GDM1 (cell line): ENCODE data around the gene KRTAP10-5.

Source experiments
- DNase-seq: peaks from one replicate; lab custom pipeline; 2025; lab: John Stamatoyannopoulos, UW

Gene KRTAP10-5

DNA sequence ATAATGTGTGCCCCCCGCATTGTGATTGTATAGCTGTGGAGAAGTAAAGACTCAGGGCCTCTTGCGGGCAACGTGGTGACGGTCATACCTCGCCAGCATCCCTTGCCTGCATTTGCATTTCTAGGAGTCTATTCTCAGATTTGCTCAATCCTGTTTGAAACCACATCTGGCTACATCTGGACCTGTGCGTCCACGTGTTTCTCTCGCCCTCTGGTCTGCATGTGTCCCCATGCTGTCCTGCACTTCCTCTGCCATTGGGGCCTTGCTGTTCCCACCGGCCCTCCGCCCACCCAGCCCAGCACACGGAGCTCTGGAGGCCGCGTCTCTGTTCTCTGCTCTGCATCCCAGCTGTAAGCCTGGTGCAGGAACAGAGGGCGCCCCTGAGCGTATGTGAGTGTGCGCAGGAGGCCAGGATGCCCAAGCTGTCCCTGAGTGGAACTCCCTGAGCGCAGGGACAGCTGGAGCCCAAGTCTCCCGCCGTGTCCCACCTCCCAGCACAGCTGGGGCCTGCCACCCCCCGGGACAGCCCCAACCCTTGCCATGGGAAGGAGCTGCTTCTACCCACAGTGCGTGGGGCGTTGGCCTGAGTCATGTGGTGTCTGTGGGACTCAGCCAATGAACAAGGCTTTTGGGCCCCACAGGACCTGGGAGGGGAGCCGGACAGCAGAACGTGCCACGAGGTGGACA lies 30.7 kb downstream of the KRTAP10-5 start:
- DNase-seq: no peak

DNA sequence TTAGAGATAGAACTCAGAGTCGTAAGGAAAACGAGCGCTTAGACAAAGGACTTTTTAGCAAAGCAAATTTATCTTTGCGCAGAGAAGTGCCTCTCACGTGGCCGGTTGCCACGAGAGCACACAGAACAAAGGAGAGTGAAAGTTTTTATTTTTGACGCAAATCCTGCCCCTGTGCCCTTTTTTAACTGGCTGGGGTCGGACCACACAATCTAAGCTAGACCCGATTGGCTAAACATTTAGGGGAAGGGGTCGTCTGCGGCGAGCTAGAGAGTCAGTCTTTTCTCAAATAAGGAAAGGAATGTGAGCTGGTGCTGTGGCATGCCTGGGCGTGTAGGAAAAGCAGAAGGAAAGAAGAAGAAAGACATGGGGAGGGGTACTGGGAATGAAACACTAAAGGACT lies 31.5 kb downstream of the KRTAP10-5 start:
- DNase-seq: no peak

DNA sequence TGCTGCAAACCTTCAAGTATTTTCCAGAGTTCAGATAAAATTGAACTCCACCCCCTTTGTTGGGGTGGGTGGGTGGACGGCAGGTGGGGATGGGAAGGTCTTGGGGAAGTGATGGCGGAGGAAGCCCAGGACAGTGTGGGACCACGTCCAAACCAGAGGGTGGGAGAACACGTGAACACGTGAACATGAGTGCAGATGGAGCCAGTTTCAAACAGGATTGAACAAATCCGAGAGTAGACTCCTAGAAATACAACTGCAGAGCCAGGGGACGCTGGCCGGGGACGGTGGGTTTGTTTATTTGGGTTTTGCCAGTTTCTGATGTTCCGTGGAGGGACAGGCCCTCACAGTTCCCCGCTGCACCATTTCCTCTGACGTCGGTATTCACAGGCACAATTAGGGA lies 32.0 kb downstream of the KRTAP10-5 start:
- DNase-seq: no peak

DNA sequence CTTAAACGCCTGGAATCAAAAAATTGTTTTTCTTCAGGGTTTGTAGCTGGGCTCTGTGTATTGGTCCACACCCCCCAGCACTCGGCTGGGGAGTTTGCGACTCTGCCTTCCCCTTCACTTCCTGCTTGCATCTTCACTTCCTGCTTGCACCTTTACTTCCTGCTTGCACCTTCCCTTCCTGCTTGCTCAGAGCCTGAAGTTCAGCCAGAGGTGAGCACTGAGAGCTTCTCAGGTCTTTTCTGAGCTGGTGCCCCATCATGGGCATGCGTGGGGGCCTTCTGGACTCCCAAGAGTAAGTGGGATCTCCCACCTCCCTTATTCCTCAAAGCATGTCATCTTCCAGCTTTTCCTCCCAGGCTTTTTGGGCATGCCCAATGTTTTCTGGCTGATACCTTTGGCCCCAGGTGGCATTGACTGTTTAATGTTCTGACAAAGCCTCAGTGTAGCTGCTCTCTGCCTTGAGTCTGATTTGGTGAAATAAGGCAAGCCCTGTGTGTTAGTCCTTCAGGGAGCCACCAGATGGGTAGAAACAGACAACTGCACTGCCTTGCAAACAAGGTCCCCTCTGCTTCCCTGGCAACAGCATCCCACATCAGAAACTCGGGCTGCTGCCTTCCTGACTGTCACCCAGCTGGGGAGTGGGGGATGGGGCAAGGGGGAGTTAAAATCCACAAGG lies 32.6 kb downstream of the KRTAP10-5 start:
- no peak for DNase-seq

DNA sequence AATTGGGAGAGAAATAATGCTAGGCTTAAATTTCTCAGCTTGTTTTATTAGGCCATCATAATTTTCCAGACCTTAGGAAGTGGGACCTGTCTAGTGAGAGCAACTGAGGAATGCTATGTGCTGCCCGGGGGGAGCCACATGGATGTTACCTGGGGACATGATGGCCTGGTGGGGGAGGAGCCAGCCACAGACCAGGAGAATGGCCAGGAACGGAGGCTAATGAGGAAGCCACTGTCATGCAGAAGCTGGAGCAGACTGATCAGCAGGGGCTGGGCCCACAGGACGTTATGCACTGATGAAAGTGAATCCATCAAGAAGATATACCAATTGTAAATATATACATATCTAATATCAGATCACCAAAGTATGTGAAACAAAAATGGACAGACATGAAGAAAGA lies 35.8 kb downstream of the KRTAP10-5 start:
- no peak for DNase-seq

DNA sequence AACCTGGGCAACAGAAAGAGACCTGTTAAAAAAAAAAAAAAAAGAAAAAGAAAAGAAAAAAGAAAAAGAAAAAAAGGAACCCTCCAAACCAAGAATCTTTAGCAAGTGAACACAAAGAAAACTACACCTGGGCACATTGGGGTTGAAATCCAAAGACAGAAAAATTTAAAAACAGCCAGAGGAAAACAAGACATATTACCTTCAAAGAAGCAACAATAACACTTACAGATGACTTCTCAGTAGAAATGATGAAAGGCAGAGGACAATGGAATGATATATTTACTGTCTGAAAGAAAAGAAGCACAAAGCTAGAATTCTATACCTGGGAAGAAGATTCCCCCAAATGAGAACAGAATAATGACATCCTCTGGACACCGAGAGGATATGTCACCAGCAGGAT lies 37.7 kb downstream of the KRTAP10-5 start:
- no peak for DNase-seq

DNA sequence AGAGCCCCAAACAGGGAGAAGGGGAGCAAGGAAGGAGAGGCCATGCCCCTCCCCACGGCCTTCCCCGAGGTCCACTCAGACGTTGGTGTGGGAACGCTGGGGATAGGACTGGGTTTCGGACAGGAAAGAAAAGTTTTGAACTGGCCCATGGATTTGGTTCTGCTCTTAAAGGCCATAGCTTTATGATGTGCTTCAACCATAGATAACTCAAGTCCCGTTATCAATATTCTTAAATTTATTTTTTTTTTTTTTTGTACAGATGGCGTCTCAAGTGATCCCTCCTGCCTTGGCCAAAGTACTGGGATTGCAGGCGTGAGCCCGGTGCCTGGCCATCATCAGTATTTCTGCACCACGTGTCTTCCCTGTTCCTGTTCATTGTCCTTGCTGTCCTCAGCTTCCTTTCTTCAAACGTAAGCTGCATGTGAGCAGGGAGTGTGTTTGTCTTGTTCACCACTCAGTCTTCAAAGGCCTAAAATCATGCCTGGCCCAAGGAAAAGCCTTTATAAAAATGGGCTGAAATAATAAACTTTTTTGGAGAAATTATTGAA lies 39.6 kb downstream of the KRTAP10-5 start:
- DNase-seq: no peak

DNA sequence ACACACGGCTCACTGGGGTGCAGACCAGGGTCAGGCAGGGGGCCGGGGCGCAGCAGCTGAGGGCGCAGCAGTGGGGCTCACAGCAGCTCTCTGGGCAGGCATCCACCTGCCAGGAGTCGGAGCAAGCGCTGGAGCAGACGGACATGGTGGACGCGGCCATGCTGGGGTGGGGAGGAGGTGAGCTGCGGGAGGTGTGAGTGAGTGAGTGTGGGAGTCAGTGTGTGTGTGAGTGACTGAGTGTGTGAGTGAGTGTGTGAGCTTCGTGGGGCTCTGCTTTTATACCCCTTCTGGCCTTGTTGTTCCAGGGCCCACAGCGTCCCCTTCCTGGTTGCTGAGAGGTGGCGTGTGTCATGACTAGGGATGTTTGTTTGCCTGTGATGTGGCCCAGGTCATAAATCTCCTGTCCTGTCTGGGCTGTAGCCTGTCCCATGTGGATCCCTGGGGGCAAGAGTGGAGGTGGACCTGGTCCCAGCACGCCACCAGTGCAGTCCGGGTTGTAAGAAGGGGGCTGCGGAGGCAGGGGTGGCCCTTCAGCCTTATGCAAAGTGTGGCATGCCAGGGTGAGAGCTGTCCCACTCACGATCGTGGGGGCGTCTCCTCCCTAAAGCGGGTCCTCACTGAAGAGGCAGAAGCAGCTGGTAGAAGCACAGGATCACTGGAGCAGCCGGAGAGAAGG lies 40.3 kb downstream of the KRTAP10-5 start, which contains the start of gene KRTAP10-1:
Gene KRTAP10-1 (minus strand): TSS at position 205 of the 676 bp plus-strand sequence. CDS start 45 bp downstream, at position 160.
- DNase-seq: no peak

DNA sequence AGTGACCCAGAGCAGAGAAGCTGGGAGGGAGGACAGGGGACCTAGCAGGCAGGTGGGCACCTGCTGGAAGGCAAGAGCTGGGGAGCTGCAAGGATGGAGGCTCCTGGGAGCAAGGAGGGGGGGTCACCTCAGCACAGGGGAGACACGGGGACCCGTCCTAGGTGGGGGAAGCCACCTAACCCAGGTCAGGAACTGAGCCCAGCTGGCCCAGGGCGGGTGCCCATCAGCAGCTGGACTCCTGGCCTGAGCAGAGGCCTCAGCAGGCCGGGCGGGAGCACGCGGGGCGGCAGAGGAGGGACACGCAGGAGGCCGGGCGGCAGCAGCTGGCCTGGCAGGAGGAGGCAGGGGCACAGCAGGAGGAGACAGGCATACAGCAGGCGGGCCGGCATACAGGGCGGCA lies 41.4 kb downstream of the KRTAP10-5 start:
- no peak for DNase-seq

DNA sequence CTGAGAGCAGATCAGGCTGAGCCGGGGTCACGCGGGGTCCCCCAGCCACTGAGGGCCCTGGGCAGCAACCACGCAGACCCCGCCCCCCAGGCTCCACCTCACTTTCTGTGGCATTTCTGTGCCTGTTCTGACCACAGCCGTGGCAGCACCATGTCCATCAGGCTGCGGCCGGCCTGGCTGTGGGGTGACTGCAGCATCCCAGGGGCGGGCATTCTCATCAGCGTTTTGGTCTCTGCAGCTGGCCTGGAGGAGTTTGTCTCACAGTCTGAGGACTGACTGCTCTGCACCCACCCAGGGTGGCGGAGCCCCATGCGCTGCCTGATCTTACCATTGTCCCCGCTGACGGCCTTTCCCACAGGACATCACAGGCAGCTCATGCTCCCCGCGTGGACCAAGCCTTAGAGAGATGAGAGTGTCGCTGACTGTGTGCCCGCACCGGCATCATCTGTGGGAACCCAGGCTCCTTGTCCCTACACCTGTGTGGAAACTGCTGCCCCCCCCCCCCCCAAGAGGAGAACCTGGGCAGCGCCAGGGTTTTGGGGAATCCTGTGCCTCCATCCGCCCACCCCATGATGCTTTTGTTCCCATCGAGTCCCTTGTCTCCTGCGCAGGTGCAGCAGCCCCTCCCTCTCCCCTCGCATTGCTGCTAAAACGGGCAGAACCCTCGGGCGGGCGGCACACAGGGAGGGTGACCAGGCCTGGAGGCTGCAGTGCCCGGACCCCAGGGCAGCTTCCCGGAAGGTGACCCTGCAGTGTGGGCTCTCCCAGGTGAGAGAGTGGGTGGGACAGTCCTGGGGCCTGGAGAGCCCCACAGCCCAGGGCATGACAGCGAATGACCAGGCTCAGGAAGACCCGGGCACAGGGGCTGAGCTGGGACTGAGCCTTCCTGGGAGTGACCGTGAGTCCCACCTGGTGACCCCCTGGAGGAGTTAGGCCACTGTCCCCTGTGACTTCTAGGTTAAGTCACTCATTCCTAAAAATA lies 42.2 kb downstream of the KRTAP10-5 start:
- no peak for DNase-seq

DNA sequence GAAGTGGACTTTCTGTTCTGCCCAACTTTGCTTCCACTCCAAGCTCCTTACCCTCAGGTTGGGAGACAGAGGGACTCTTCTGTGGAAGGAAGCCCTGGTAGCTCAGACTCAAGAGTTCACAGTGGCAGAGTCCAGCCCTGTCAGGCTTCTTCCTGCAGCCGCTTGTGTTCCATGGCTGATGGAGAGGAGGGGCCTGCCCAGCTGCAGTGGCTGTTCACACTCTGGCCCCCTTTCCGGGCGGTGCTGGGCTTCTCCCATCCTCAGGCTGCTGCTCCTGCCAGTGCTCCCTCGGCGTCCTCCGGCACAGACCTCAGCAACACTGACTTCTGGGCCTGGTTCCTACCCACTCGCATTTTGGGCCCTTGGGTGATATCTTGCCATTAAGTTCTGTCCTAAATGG lies 44.4 kb downstream of the KRTAP10-5 start:
- DNase-seq: no peak

DNA sequence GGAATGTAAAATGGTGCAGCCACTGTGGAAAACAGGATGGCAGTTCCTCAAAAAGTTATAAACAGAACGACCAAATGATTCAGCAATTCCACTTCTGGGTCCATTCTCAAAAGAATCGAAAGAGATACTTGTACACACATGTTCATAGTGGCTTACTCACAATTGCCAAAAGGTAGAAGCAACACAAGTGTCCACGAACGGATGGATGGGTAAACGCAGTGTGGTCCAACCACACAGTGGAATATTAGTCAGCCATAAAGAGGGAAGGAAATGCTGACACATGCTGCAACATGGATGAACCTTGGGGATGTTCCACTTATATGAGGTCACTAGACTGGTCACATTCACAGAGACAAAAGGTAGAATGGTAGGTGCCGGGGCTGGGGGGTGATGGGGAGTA lies 45.7 kb downstream of the KRTAP10-5 start:
- DNase-seq: no peak

DNA sequence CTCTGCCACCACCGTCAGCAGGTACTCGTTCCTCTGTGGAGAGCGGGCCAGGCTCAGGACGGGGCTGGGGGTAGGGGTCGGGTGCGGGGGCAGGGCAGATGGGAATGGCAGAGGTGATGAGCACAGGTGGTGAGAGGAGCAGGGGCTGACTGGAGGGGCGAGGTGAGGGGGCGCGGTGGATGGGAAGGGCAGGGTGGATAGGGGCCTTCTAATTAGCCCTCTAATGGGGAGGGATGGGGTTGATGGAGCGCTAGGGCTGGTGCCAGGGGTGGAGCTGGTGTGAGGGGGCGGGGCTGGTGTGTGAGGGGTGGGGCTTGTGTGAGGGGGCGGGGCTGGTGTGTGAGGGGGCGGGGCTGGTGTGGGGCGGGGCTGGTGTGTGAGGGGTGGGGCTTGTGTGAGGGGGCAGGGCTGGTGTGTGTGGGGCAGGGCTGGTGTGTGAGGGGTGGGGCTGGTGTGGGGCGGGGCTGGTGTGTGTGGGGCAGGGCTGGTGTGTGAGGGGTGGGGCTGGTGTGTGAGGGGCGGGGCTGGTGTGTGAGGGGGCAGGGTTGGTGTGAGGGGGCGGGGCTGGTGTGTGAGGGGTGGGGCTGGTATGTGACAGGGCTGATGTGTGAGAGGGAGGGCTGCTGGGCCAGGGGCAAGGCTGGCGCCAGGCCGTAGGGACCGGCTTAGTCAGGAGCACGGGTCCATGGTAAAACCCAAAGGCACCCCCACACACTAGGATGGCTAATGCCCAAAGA lies 46.3 kb downstream of the KRTAP10-5 start:
- DNase-seq: no peak

DNA sequence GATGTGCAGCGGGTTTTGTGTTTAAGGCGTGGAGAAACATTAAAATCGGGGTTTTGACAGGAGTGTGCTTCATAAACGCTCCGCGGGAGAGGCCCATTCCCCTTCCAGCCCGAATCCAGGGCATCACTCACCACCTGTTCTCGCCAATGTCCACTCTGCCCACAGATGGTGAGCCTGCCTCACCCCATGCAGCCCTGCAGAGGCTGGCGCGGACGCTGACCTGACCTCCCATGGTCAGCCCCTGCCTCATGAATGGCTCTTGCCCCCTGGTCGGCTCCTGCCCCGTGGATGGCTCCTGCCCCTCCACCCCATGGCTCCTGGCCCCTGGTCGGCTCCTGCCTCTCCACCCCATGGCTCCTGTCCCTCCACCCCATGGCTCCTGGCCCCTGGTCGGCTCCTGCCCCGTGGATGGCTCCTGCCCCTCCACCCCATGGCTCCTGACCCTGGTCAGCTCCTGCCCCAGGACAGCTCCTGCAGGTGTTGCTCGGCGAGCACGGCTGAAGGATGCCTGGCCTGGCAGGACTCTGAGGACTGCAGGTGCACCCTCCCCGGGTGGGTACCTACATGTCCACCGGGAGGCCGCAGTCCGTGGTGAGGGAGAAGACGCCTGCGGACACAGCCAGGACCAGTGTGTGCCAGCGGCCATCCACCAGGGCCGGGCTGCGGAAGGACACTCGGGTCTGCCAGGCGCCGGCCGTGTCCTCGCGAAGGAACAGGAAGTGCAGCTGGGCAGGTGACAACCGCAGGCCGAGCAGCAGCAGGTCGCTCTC lies 47.1 kb downstream of the KRTAP10-5 start:
- DNase-seq: no peak

DNA sequence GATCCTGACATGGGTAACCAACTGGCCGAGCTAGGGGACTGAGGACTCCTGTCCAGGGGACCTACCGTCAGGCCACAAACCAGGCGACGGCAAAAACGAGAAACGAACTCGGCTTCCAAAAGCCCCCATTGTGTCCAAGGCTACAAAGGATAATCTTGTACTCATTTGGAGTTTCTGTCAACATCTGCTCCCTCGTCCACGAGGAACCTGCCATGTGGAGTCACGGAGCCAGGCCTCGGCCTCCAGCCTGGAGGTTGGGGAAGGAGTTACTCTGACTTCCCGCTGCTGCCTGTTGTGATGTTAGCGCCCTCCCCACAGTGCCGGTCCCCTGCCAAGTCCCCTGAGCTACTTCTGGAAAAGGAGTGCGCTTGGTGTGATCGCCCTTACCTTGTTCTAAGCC lies 47.7 kb downstream of the KRTAP10-5 start:
- DNase-seq: no peak

DNA sequence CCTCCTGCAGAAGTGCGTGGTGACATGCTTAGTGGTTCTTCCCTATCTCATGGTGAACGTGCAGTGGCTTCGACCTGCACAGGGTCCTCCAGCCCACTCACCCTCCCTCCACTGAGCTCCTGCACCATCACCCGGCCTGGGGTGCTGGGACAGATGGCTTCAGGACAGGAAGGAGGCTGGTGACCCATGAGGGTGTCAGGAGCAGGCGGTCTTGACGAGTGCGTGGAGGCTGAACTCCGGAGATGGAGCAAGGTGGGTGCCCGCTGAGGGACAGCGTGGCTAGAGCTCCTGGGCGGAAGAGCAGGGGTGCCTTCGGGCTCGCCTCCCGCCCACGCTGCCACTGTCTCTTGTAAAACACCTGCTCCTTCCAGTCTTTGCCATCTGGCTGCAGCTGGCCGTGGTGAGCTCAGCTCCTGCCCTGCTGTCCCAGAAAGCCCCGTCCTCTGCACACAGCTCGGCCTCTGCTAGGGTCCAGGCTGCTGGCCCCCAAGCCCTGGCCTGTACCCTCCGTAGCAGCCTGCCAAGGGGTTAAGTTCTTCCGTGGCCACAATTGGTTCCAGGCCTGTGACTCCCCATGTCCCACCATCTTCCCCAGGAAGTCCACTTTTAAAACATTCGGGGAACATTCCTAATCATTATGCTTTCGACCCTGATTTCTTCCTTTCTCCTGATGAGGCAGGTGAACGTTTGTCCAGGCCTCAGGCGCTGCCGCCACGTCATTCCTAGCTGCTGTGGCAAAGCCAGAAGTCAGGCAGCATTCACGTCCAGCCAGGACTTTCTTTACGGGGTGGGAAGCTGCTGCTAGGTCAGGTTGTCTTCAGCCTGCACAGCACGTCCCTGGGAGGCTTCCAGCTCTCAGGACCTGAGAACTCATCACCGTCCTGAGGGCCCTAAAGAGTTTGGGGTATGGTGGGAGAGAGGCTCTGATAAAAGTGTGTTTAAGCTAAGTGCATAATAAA lies 48.5 kb downstream of the KRTAP10-5 start:
- no peak for DNase-seq

DNA sequence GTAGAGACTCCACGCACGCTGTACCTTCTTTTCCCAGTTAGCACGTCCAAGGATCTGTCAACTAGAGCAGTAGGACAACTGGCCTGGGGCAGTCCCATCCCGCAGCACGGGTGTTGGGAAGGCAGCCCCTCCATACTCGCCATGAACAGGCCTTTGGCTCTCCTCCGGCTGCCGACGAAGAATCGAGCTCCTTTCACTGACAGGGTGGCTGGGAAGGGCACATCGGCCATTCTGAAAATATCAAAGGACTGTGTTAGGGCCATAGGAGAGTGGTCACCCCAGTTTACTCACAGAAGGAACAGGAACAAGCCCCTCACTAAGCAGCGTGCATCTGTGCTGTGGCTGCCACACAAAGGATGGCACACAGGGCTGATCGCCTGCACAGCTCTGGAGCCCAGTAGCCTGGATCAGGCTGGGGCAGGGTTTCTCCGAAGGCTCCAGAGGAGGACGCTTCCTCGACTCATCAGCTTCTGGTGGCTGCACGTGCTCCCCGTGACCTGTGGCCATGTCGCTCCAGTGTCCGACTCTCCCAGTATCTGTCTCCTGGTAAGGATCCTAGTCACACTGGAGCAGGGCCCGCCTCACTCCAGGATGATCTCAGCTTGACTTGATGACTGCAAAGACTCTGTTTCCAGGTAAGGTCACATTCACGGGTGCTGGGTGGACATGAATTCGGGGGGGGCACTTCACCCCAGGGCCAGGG lies 49.4 kb downstream of the KRTAP10-5 start:
- DNase-seq: no peak

DNA sequence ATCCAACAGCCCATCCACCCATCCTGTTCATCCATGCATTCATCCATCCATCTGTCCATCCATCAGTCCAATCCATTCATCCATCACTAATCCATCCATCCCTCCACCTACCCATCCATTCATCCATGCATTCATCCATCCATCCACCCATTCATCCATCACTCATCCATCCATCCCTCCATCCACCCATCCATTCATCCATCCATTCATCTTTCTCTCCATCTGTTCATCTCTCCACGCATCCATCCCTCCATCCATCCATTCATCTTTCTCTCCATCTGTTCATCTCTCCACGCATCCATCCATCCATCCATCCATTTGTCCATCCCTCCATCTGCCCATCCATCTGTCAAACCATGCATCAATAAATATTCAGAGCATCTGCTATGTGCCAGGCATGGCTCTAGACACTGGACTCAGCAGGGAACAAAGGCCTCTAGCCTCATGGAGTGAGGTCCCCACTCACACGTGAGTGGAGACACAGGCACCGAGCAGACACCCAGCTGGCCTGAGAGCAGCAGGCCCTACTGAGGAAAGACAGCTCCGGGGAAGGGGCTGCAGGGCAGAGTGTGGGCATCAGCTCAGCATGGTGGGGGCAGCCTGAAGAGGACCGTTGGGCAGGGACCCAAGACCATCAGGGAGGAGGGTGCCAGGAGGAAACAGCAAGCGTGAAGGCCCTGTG lies 50.0 kb downstream of the KRTAP10-5 start:
- DNase-seq: no peak
